ENCODE measurements around the gene ABCA2.

DNA sequence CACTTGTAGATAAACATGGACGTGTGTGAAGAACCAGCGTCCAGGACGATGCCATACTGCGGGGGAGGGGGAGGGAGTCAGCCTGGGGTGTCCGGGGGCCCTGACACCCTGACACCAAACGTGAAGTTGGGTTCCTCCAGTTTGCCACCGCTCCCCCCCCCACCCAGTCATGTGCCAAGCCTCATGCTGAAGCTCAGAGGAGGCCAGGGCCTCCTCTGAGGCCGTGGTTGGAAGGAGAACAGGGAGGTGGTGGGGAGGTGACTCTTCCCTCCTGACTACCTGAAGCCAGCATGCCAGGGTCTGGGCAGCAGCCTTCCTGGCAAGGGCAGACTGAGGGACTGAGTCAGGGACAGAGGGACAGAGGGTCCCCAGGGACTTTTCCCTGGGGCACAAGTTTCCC is 24.3 kb upstream of the ABCA2 start:
- TF ChIP-seq, protein P1, sequence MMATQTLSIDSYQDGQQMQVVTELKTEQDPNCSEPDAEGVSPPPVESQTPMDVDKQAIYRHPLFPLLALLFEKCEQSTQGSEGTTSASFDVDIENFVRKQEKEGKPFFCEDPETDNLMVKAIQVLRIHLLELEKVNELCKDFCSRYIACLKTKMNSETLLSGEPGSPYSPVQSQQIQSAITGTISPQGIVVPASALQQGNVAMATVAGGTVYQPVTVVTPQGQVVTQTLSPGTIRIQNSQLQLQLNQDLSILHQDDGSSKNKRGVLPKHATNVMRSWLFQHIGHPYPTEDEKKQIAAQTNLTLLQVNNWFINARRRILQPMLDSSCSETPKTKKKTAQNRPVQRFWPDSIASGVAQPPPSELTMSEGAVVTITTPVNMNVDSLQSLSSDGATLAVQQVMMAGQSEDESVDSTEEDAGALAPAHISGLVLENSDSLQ (IDR thresholded peaks at IDR 0.05), result no peak
- TF ChIP-seq SUZ12 (IDR thresholded peaks at IDR 0.05) (no peak), FOXK2 (IDR thresholded peaks at IDR 0.05) (no peak), CTBP1 (IDR thresholded peaks at IDR 0.05; ENCODE audit: borderline replicate concordance) (no peak)
